ENCODE results near the gene BATF3.

DNA sequence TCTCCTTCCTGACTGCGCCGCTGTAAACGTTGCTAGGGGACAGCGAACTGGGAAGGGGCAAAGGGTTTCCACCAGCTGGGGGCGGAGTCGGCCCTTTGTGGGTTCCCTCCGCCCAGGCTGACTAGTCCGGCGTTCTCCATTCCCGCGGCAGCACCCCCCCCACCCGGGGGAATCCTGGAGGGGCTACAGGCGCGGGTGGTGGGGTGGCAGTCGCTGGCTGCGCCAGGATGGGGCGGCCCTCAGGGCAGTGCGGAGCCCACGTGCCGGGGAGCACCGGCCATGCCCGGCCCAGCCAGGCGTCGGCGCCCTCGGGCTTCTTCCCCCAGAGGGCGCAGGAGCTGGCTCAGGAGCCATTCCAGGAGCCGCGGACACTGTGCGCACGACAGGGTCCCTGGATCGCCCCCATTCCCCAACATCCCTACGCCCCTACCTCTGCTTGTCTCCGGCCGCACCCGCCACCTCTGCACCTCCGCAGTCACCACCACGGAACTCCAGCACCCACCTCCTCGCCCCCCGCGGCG, 476 bp downstream of the BATF3 start:
- TF ChIP-seq, protein P1, sequence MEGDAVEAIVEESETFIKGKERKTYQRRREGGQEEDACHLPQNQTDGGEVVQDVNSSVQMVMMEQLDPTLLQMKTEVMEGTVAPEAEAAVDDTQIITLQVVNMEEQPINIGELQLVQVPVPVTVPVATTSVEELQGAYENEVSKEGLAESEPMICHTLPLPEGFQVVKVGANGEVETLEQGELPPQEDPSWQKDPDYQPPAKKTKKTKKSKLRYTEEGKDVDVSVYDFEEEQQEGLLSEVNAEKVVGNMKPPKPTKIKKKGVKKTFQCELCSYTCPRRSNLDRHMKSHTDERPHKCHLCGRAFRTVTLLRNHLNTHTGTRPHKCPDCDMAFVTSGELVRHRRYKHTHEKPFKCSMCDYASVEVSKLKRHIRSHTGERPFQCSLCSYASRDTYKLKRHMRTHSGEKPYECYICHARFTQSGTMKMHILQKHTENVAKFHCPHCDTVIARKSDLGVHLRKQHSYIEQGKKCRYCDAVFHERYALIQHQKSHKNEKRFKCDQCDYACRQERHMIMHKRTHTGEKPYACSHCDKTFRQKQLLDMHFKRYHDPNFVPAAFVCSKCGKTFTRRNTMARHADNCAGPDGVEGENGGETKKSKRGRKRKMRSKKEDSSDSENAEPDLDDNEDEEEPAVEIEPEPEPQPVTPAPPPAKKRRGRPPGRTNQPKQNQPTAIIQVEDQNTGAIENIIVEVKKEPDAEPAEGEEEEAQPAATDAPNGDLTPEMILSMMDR (IDR thresholded peaks at IDR 0.05): no peak
- TF ChIP-seq POLR2A (IDR thresholded peaks at IDR 0.05) (no peak), POLR2AphosphoS5 (IDR thresholded peaks at IDR 0.05; ENCODE audit: insufficient read depth in 1 of 2, low read depth in 1 of 2) (no peak)

Measured in vagina (tissue), 2 donors.